ENCODE measurements around the gene TTI1.

TTI1 gene

DNA sequence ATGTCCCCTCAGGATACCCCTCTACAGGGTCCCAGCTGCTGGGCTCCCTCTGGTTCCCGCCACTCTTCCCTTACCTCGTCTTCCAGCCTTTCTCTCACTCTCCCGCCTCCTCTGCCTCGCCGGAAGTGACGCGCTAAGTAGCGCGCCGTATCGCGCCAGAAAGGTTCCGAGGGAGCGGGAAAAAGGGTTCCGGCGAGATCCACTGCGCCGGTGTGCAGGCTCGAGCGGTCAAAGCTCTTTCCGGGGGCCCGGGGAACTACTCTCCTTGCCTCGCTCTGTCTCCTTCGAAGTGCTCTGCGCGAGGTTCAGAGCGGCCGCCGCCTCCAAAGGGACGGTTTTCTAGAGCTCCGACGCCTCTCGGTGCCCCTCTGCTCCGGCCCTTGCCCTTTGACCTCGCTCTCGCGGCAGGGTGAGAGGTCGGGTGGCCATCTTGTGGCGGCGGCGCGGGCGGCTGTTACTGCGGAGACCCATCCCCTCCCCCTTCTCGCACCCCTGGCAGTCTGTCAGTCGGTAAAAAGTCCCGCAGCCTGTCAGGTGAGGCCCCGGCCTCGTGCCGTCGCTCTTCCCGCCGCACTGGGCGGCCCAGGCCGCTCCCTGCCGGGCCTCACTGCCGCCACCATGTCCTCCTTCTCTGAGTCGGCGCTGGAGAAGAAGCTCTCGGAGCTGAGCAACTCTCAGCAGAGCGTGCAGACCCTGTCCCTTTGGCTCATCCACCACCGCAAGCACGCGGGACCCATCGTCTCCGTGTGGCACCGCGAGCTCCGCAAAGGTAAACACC is at the start of gene TTI1, which contains the start of gene RPRD1B:
Gene TTI1, minus strand, starts transcription at position 127 of the 778 bp plus-strand sequence. CDS start 19,640 bp downstream, outside the sequence.
Gene RPRD1B, plus strand, starts transcription at position 417 of the 778 bp plus-strand sequence. Its CDS starts 202 bp downstream, at position 619.
- DNase-seq (ENCODE audit: low spot score), result peak; percentile 94

DNA sequence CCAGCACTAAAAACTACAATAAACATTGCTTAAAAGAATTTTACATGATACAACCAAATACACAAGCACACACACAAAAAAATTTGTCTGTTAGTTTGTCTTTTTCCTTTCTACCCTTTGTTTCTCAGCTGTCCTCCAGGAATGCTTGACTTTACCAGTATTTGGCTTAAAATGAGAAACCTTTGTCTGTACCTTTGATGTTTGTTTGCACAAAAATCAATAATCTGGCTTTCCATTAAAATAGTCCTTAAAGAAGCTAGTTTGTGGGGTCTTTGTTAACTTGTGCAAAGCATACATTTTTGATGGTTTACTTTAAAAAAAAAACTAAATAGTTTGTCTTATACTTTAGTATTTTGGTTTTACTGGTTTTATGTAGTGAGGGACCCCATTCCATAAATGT is 49.6 kb upstream of the TTI1 start:
- no peak for DNase-seq (ENCODE audit: low spot score)

DNA sequence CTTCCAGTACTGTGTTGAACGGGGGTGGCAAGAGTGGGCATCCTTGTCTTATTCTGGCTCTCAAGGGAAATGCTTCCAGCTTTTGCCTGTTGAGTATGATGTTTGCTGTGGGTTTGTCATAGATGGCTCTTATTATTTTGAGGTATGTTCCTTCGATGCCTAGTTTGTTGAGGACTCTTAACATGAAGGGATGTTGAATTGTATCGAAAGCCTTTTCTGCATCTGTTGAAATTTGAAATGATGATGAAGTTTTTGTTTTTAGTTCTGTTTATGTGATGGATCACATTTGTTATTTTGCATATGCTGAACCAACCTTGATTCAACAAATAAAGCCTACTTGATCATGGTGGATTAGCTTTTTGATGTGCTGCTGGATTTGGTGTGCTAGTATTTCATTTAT is 48.3 kb upstream of the TTI1 start:
- no peak for DNase-seq (ENCODE audit: low spot score)

DNA sequence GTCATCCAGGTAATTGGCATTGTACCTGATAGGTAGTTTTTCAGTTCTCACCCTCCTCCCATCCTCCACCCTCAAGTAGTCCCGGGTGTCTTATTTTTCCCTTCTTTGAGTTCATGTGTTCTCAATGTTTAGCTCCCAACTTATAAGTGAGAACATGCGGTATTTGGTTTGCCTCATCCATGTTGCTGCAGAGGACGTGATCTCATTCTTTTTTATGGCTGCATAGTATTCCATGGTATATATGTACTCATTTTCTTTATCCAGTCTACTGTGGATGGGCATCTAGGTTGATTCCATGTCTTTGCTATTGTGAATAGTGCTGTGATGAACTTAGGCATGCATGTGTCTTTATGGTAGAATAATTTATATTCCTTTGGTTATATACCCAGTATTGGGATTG is 46.1 kb upstream of the TTI1 start:
- no peak for DNase-seq (ENCODE audit: low spot score)

DNA sequence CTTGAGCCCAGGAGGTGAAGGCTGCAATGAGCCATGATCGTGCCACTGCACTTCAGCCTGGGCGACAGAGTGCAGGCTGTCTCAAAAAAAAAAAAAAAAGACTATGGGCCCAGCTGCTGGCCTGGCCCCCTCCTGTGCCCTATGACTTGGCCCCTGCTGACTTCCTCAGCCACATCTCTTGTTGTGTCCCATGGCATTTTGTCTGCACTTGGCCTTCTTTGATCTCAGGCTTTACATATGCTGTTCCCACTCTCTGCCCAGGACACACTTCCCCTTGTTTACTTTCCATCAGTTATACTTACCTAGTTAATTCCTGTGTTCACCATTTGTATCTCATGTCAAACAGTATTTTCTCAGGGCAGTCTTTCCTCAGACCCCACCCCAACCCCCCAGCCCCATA is 44.8 kb upstream of the TTI1 start:
- DNase-seq (ENCODE audit: low spot score), result no peak

DNA sequence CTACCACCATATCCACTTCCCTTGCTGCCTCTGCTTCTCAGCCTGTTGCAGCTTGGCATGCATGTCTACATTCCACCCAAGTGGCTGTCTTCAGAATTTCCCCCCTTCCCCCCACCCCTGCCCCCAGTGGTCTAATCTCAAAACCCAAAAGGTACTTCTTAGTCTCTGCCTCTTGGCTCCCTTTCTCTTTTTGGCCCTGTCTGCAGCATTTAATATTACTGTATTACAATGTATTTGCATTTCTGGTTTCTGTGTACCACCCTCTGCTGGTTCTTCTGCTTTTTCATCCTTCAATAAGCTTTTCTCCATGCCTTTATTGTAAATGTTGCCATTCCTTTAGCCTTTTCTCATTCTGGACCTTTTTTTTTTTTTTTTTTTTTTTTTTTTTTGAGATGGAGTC is 43.3 kb upstream of the TTI1 start:
- no peak for DNase-seq (ENCODE audit: low spot score)

DNA sequence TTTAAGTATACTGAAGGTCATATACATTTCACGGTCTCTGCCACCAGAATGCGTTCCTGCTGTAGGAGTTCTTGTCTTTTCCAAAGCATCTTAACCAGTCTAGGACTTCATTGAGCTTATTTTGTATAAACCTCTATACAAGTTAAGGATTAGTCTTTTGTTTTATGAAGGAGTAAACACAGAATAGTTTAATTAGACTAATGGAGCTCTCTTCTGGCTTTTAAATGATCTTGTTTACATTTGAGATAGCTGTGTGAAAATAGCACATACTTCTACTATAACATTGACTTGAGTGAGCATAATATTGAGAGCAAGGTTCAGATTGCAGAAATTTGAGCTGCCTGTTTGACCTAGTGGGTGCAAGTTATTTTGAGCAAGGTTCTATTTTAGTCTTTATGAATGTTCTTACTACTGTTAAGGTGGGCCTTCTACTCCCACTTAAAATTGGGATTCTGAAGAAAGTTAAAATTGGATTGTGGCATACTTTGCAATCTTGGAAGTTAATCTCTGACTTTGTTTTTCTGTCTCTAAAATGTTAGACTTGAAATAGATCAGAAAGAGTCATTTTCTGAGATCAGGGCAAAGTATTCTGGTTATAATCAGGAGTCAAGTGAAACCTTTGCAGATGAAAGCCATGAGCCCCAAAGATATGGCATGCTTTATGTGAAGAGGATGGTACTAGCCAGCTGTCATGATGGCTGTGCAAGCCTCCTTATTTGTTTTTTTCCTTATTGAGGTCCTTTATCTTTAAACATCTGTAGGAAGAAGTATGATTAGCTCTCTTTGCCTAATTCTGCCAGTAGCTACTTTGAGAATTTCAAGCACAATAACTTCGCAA is 42.1 kb upstream of the TTI1 start:
- DNase-seq (ENCODE audit: low spot score), result no peak

DNA sequence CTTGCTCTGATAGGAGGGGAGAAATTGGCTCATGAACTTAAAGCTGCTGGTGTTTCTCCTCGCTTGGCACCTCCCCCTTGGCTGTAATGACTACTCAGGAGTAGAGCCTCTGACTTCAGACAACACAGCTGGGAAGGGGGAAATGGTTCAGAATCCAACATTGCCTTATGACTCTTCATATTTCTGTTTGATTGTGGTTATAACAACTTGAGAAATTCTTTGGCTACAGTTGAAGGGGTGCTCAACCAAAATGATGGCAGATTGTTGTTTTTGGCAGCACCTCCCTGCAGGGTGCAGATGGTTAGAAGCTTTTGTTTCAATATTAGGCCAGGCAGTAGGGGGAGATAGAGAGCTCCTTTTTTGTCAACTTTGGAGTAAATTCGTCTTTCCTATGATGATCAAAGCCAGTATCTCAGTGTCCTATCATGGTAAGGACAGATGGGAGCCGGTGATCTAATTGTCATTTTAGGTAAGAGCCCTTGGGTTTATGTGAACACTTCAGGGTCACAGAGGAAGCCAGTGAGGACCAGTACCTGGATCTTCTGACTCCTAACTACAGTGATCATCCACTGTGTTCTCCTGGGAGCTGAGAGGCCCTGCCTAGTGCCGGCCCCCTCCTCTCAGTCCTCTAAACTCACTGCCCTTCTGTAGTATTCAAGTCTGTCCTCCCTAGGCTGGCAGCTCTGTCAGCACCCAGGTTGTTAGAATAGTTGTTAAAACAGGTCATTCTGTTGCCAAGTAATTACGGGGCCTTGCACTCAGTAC is 40.2 kb upstream of the TTI1 start:
- peak; percentile 84 for DNase-seq (ENCODE audit: low spot score)

DNA sequence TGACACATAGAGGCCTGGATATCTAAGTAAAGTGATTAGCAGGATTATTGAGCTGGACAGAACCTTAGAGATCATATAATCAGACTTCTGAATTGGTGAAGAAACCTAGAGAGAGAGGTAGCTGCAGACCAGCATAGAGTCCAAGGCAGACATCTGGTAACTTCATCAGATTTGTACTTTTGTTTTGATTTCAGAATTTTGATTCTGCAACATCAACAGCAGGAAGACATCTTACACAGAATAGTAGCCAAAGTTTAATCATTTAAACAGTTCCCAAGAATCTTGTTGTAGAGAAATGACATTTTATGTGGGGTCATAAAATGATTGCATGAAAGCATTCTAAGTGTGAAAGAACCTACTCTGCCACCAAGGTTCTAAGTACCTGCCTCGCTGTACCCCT is 39.6 kb upstream of the TTI1 start:
- DNase-seq (ENCODE audit: low spot score), result no peak

DNA sequence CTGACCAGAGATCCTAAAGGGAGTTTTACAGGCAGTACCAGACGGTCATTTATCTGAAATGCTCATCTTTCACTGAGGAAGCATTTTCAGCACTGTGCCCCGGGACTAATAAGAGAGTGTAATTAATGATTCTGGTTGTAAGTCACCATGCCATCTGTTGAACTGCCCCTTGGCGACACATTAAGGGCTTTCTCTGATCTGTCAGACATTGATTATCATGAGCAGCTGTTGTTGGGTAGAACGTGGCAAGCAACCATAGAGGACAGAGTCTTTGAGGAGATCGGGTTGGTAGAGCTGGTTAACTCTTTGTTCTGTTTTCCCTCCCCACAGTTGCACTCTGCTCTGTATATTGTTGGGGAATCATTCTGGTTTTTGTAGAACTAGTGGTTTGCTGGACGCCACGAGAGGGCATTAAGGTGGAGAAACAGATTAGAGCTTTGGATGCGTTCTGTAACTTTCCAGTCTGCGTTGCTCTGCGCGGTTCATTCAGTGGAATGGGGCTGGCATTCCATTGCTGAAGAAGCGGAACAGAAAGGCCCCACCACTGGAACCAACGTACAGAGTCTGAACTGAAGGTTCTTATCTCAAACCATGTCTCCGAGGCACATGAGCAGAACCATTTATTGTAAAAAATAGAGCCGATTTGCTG is 34.6 kb upstream of the TTI1 start:
- no peak for DNase-seq (ENCODE audit: low spot score)

DNA sequence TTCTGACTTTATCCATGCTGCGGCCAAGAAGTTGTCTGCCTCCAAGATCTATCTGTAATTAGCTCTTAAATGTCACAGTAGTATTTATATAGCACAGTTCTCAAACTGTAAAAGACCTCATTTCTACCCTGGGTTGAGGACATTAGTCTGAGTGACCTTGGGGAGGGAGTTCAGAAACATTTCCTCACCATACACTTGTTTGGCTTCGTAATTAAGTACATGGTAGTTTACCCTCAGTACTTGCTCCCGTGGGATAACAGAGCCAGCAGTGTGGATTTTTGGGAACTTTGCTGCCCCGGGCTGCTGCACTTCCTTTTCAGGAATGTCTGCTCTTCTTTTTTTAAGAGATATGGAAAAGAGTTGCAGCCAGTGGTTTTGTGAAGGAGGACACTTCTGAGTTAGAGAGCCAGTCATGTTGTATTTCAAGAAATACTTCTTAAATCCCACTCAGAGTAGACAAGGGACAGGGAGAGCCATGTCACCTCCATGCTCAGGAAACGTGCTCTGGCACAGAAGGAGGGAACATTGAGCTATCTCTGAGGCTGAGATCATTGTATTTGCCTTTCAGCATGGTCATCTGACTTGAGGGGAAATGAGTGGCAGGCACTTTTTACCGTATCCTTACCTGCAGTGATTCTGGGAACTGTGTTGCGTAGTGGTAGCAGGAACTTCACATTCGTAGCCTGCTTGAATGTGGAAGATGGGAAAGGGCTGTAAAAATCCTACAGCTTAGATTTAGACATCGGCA is 33.9 kb upstream of the TTI1 start:
- no peak for DNase-seq (ENCODE audit: low spot score)

DNA sequence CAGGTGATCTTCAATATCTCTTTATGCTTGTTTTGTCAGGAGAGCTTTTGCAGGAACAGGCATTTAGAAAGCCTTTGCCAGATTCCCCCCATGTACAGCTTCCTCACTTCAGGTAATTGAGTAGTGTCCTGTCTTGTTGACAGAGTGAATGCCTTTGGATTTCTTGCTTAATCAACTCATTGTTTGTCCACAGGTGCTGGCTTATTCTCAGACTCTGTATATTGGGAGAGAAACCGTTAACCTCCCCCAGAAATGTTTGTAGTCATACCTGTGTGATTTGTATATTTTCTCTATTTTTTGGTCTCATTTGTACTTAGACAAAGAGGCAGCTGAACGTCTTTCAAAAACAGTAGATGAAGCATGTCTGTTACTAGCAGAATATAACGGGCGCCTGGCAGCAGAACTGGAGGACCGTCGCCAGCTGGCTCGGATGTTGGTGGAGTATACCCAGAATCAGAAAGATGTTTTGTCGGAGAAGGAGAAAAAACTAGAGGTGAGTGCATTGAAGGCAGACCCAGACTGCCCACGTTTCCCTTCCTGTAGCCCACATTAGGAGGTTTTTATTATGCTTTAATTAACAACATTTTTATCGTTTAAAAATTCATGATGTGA is 32.6 kb upstream of the TTI1 start:
- DNase-seq (ENCODE audit: low spot score), result no peak

DNA sequence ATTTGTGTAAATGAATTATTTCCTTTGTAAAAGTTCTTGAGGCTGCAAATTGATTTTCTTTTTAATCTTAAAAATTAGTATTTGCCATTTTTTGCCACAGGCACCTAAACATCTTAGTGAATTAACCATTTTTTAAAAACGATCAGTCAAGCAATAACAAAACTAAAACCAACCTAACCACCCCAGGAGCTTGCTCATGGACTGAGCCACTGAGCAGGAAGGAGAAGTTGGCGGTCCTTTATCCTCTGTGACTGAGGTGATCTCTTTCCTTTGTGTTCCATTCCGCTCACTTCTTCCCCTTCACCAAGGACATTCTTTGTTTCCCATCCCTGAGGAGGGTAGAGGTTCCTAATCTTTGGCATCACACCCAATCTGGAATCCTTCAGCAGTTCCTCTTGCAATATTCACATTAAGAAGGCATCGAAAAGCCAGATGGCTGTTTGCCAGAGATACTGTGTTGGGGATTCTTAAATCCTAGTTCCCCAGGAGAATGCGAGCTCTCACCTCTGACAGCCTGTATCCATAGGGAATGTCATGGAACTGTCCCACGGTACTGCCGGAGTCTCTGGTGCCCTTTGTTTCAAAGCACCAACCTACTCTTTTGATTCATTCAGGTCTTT is 30.8 kb upstream of the TTI1 start:
- DNase-seq (ENCODE audit: low spot score), result no peak

DNA sequence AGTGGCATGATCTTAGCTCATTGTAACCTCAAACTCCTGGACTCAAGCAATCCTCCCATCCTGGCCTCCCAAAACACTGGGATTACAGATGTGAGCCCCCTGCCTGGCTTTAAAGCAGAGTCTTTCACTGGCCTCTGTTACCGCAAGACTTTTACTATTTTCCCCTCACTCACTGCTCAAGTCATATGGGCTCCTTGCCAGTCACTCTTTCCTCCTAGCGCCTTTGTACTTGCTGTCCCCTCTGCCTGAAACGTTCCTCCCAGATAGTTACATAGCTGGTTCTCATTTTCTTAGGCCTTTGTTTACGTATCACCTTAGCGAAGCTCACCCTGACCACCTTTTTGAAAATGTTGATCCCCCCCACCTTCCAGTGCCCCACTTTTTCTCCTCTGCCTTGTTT is 29.6 kb upstream of the TTI1 start:
- DNase-seq (ENCODE audit: low spot score), result no peak

DNA sequence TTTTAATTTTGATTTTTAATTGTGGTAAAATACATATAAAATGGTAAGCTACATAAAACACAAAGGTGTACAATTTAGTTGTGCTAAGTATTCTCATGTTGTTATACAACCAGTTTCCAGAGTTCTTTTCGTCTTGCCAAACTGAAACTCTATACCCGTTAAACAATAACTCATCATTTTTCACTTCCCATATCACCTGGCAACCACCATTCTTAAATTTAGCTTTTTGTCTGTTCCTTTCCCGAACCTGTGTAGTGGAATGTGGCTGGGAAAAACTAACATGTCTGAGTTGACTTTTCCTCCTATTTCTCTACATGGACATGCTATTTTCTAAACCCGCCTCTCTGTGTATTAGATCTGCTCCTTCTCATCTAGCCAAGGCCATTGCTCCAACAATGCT is 27.9 kb upstream of the TTI1 start:
- DNase-seq (ENCODE audit: low spot score), result no peak

DNA sequence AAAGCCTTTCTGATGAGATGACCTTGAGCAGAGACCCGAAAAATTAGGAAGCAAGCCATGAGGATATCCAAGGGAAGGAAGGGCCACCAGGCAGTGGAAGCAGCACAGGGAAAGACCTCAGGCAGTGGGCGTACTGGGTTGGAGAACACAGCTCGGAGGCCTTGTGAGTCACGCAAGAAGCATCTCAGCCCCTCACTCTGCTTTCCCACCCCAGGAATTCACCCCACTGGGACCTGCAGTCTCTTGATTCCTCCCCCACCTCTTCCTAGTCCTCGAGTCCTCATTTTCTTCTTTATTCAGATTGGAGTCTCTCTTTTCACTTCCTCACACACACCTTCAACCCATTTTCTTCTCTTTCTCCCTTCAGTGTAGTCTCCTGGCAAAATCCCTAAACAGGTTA is 27.3 kb upstream of the TTI1 start:
- no peak for DNase-seq (ENCODE audit: low spot score)

DNA sequence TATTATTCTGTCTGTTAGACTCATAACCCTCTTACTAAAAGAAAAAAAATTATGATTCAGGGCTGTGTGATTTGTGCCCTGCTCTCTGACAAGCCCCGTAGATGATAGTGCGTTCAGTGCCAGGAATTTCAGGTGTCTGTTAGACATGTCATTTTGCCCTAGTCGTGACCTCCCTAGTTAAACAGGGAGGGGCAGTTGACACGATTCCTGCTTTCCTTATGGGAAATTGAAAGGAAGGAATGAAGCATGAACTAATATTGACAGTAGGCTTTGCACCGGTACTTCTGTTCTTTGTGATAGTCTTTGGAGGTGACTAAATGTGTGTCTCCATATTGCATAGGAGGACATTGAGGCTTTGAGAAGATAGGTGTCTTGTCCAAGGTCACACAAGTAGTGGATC is 26.6 kb upstream of the TTI1 start:
- no peak for DNase-seq (ENCODE audit: low spot score)

DNA sequence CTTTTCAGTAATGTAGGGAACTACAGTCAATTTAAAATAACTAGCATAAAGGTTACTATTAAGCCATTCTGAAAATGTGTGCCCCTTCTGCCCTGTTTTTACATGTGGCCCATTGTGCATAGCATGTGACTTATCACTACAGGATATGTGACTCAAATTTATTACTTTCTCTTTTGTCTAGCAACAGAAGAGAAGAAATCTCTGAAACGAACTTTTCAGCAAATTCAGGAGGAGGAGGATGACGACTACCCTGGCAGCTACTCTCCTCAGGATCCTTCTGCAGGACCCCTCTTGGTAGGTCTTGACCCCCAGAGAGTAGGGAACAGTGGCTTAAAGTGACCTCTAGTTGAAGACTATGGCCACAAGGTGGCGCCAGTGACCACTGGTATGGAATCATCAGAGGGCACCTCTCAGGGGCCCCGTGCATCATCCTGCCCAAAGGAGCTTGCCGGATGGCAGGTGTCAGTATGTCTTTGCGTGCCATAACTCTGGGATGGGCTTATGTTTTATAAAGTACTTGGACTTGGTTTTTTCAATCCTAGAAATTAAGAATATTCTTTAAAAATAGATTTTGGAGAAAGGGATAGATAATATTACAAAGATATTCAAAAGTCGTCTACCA is 24.2 kb upstream of the TTI1 start:
- DNase-seq (ENCODE audit: low spot score), result peak; percentile 84

DNA sequence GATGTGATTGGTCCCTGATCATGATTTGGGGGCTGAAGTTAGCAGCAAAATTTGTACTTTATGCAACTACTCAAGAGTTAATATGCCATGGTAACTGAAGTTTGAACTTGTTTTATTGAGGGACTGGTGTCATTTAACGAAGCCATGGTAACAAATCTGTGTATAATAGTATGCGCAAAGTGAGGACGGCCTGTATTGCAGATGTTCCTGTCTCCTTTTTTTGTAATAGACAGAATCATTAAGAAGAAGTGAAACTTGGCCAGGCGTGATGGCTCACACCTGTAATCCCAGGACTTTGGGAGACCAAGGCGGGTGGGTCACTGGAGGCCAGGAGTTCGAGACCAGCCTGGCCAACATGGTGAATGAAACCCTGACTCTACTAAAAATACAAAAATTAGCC is 22.6 kb upstream of the TTI1 start:
- no peak for DNase-seq (ENCODE audit: low spot score)

DNA sequence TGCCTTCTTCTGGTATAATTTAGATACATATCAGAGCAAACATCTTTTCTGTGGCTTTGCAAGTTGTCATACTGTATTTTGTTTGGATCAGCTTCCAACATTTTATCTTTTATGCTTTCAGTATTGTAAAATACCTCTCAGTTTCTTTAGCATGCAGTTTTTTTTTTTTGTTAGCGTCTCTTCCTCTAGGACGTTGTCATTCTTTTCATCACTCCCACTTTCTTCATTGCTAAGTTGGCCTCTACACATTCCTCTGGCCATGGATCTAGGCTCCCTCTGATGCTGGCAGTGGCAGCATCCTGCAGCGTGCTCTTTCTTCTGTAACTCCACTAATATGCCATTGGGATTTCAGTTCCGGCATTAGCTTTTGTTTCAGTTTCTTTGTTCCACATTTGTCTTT is 22.0 kb upstream of the TTI1 start:
- peak; percentile 14 for DNase-seq (ENCODE audit: low spot score)

All from AG20443 (cell line).